Peyer's patch (tissue), 4 donors: ENCODE results near the gene WWOX. TPM values are rescaled to one million over a fixed set of nuclear protein-coding genes. Genes with fewer than 3 reads are reported as not detected.

Experiments used
- DNase-seq, 3 donors: peaks; one replicate each; pipeline ENCODE4 v3.0.0-alpha.2; 2017 to 2019
- H3K27ac ChIP-seq, 4 donors: fragments of 200-600 bp; sonication (generic); one replicate each; pipeline ENCODE4 v1.5.1; 2016 to 2019
- H3K27me3 ChIP-seq, 2 donors: fragments of 200-600 bp; sonication (generic); one replicate each; pipeline ENCODE4 v1.5.1; 2019
- H3K36me3 ChIP-seq, 3 donors: fragments of 200-600 bp; sonication (generic); one replicate each; pipeline ENCODE4 v1.5.1; 2016 to 2019
- H3K4me1 ChIP-seq, 4 donors: fragments of 200-600 bp; sonication (generic); one replicate each; pipeline ENCODE4 v1.5.1; 2016 to 2019
- H3K4me3 ChIP-seq, 4 donors: fragments of 200-600 bp; sonication (generic); 1 replicate in 3 of 4; 2 replicates in 1 of 4; pipeline ENCODE4 v1.5.1; 2016 to 2019; ENCODE audit warnings: mild to moderate bottlenecking in 1 of 4
- H3K9me3 ChIP-seq, 4 donors: fragments of 200-600 bp; sonication (generic); one replicate each; pipeline ENCODE4 v1.5.1; 2016 to 2019; ENCODE audit warnings: mild to moderate bottlenecking in 1 of 4
- POLR2A ChIP-seq, 2 donors: fragments of 450-650 bp; IDR thresholded peaks; one replicate each; pipeline ENCODE4 v1.5.1; 2017; ENCODE audit warnings: antibody characterized with exemption in 2 of 2, mild to moderate bottlenecking in 2 of 2, moderate library complexity in 2 of 2
- total RNA-seq, 4 donors: library from RNA; depleted of rRNA; stranded (reverse); fragments of >200 nt; gene quantifications; one replicate each; pipeline ENCODE4 v1.1.0, GENCODE V29; 2016
- TF ChIP-seq, protein P1 (sequence below), 6 experiments: fragments of 450-650 bp in 4 of 6; fragments of 200-600 bp in 2 of 6; sonication (generic) in 1 of 6; IDR thresholded peaks; one replicate each; pipeline ENCODE4 v1.5.1; 2017 to 2019; ENCODE audit warnings: antibody characterized with exemption in 6 of 6, mild to moderate bottlenecking in 3 of 6, moderate library complexity in 1 of 6

The WWOX gene
- total RNA-seq, 4 donors from 2014 or later = 17.3 to 197 (median 57.5) TPM

DNA sequence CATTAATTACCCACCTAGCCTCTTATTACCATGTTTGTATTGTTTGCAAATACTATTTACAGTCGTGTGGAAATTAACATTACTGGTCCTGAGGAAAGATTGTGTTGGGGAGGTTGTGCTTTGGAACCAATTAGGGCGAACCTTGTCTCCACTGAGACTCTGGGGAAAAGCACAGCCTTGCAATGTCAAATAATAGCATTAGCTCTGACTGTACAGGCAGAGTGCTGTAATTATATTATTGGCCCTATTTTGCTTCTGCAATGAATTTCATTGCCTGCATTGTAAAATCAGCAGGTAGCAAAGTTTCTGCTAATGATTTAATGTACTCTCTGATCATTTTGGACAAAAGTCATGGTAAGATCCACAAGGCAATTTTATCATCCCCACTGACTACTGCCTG lies 97.0 kb downstream of the WWOX start:
- no peak for TF ChIP-seq POLR2A (IDR thresholded peaks at IDR 0.05)
- TF ChIP-seq, protein P1, sequence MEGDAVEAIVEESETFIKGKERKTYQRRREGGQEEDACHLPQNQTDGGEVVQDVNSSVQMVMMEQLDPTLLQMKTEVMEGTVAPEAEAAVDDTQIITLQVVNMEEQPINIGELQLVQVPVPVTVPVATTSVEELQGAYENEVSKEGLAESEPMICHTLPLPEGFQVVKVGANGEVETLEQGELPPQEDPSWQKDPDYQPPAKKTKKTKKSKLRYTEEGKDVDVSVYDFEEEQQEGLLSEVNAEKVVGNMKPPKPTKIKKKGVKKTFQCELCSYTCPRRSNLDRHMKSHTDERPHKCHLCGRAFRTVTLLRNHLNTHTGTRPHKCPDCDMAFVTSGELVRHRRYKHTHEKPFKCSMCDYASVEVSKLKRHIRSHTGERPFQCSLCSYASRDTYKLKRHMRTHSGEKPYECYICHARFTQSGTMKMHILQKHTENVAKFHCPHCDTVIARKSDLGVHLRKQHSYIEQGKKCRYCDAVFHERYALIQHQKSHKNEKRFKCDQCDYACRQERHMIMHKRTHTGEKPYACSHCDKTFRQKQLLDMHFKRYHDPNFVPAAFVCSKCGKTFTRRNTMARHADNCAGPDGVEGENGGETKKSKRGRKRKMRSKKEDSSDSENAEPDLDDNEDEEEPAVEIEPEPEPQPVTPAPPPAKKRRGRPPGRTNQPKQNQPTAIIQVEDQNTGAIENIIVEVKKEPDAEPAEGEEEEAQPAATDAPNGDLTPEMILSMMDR (IDR thresholded peaks at IDR 0.05) = no peak
- H3K4me3 ChIP-seq = no peak overlapping the region
- H3K9me3 ChIP-seq = no peaks in the 10 kb centered on the region
- DNase-seq = no peak
- no peak overlapping the region for H3K27ac ChIP-seq
- H3K4me1 ChIP-seq = peaks cover 0 to 5% (median 0%) of the 10 kb centered on the region in 4 donors
- no peaks in the 10 kb centered on the region for H3K36me3 ChIP-seq
- H3K27me3 ChIP-seq = no peaks in the 10 kb centered on the region

DNA sequence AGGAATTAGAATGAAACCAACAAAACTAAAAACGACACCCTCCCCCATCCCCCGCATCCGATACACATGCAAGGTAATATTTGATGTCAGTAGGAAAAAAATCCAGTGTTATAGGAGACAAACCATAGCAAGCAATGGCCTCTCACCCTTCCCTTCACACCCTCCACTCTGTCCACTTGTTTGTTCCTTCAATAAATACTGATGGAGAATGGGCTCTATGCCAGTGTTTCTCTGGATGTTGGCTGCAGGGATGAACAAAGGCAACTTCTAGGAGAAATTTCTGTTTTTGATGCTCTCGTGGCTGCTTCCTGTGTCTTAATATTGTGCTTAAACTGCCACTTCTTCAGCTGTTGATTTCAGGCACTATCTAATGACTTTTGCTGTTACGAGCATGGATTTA lies 98.8 kb downstream of the WWOX start:
- Histone ChIP-seq H3K36me3 (no peaks in the 10 kb centered on the region), H3K4me3 (no peak overlapping the region), H3K4me1 (peaks cover 0 to 5% (median 0%) of the 10 kb centered on the region in 4 donors), H3K27ac (no peak overlapping the region), H3K27me3 (no peaks in the 10 kb centered on the region), H3K9me3 (no peaks in the 10 kb centered on the region)
- no peak for DNase-seq
- TF ChIP-seq, protein P1 (IDR thresholded peaks at IDR 0.05) = no peak
- TF ChIP-seq POLR2A (IDR thresholded peaks at IDR 0.05) = no peak

DNA sequence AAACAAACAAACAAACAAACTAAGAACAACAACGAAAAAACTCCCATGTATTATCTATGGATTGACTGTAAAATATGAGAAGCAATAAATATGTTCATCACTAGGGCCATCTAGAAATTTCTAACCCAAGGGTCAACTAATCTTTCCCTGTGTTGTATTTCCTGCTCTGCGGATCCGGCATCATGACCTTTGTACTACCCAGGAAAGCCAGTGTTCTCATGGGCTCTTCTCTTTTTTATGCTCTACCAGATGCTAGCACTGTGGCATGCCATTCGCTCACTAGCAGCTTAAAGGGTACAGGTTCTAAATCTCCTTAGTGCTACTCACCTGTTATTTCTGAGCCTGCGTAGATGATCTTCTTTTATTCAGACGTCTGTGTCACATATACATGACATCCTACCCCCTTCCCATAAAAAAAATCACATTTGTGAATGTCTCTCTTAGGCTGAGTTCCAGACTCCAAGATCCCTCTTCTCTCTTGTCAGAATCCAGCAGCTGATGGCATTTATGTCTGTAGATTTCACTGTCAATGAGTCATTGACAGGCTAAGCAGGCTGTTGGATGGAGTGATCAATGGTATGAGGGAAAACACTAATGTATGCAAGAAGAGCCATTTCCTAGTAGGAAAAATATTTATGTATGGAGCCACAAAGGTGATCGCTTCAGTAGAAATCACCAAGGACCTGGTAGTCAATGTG lies 100.0 kb downstream of the WWOX start:
- H3K27ac ChIP-seq = no peak overlapping the region
- H3K9me3 ChIP-seq = no peaks in the 10 kb centered on the region
- TF ChIP-seq, protein P1 (IDR thresholded peaks at IDR 0.05) = no peak
- TF ChIP-seq POLR2A (IDR thresholded peaks at IDR 0.05) = no peak
- H3K36me3 ChIP-seq = no peaks in the 10 kb centered on the region
- H3K4me3 ChIP-seq = no peak overlapping the region
- H3K4me1 ChIP-seq = peaks cover 0 to 5% (median 0%) of the 10 kb centered on the region in 4 donors
- H3K27me3 ChIP-seq = no peaks in the 10 kb centered on the region
- peak in 1 of 3 donors; percentile 48 for DNase-seq

DNA sequence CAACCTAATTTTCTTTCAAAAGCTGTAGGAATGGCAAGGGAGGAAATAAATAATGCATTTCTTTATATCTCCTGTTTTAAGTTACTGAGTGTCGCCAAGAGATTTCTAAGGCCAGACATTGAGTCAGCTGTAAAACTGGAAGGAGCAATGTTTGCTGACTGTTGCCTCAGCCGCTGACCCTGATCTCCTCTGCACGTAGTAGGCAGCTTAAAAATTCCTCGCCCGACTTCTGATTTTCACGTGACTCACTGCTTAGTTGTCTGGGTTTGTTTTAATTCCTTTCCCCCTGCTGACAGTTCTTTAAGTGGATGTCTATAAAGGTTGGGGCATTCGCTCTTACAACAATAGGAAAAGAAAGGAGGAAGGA lies 100.6 kb downstream of the WWOX start:
- Histone ChIP-seq H3K27me3 (no peaks in the 10 kb centered on the region), H3K36me3 (no peaks in the 10 kb centered on the region), H3K4me3 (no peak overlapping the region), H3K9me3 (no peaks in the 10 kb centered on the region), H3K27ac (no peak overlapping the region), H3K4me1 (peaks cover 0 to 5% (median 0%) of the 10 kb centered on the region in 4 donors)
- no peak for DNase-seq
- TF ChIP-seq, protein P1 (IDR thresholded peaks at IDR 0.05) = no peak
- TF ChIP-seq POLR2A (IDR thresholded peaks at IDR 0.05) = no peak

DNA sequence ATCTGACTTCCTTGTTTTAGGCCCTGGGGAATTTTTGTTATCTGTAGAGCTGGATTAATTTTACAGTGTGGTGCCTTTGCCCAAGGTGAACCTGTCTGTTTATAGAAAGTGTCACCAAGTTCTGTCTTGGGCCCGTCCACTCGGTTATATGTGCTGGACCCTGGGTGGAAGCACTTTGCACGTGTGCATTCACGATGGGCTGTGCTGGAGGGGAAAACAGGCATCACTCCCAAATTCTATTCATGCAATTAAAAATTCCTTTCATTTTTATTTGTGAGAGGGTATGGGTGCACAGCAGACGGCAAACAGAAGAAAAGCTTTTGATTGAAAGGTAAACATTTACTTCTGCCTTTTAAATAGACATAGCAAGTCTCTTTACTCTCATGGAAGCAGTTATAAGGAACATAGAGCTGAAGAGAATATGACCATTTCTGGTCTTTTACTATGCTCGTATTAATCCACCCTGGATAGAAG lies 101.2 kb downstream of the WWOX start:
- H3K9me3 ChIP-seq = no peaks in the 10 kb centered on the region
- H3K27ac ChIP-seq = no peak overlapping the region
- TF ChIP-seq POLR2A (IDR thresholded peaks at IDR 0.05) = no peak
- TF ChIP-seq, protein P1 (IDR thresholded peaks at IDR 0.05) = no peak
- H3K4me3 ChIP-seq = no peak overlapping the region
- H3K27me3 ChIP-seq = no peaks in the 10 kb centered on the region
- no peaks in the 10 kb centered on the region for H3K36me3 ChIP-seq
- peaks cover 0 to 5% (median 0%) of the 10 kb centered on the region in 4 donors for H3K4me1 ChIP-seq
- DNase-seq = no peak
